ENCODE results near the gene B4GALT5.

The B4GALT5 gene

DNA sequence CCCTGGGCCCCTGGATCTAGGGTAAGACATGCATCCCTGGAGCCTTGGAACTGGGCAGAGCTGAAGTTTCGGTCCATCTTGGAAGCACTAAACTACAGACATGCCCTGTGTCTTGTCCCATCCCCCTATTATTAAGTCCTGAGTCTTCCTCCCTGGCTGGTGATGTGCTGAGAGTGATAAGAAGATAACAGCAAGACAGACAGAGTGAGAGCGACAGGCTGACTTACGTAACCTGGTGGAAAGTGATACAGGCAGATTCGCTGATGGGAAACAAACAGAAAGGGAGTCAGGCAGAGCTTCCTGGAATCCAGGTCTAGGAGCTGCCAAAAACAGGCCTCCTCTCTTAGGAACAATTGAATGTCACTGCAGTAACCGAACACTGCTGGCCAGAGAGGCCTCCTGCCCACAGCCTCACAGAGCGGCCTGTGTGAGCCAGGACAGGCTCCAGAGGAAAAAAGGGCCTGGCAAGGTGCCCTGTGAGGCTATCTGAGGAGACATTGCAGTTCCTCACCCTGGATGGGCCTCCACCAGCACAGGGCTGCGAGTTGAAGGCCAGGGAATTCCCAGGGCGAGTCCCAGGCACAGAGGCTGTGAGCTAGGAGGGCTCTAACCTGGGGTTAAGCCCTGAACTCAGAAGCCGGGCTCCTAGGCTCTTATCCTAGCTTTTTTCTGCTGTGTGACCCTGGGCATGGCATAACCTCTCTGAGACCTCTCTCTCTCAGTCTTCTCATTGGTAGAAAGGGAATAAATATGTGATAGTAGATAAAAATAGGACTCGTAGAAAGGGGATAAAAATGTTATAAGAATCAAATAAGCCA, 34.2 kb upstream of the B4GALT5 start:
- TF ChIP-seq, protein P1, sequence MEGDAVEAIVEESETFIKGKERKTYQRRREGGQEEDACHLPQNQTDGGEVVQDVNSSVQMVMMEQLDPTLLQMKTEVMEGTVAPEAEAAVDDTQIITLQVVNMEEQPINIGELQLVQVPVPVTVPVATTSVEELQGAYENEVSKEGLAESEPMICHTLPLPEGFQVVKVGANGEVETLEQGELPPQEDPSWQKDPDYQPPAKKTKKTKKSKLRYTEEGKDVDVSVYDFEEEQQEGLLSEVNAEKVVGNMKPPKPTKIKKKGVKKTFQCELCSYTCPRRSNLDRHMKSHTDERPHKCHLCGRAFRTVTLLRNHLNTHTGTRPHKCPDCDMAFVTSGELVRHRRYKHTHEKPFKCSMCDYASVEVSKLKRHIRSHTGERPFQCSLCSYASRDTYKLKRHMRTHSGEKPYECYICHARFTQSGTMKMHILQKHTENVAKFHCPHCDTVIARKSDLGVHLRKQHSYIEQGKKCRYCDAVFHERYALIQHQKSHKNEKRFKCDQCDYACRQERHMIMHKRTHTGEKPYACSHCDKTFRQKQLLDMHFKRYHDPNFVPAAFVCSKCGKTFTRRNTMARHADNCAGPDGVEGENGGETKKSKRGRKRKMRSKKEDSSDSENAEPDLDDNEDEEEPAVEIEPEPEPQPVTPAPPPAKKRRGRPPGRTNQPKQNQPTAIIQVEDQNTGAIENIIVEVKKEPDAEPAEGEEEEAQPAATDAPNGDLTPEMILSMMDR (IDR thresholded peaks at IDR 0.05) = no peak
- DNase-seq (ENCODE audit: low spot score) = peak; percentile 85
- peak overlapping the region; percentile 6 to 78 for H3K27ac ChIP-seq
- no peak overlapping the region for H3K4me3 ChIP-seq

DNA sequence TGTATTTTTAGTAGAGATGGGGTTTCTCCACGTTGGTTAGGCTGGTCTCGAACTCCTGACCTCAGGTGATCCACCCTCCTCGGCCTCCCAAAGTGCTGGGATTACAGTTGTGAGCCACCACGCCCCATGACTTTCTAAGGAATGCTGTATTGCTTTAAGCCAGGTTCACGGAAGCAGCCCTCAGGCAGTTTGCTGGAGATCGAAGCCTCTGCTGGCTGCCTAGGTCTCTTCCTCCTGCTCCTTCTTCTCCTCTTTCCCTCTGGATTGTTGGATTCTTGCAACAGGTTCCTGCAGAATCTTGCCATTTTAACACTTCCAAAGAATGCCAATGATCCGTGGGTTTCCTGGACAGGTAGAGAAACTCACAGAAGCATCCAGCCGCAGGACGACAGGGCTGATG, 29.3 kb upstream of the B4GALT5 start:
- H3K4me3 ChIP-seq = no peak overlapping the region
- DNase-seq (ENCODE audit: low spot score) = no peak
- H3K27ac ChIP-seq = no peak overlapping the region
- TF ChIP-seq, protein P1 (IDR thresholded peaks at IDR 0.05) = no peak

DNA sequence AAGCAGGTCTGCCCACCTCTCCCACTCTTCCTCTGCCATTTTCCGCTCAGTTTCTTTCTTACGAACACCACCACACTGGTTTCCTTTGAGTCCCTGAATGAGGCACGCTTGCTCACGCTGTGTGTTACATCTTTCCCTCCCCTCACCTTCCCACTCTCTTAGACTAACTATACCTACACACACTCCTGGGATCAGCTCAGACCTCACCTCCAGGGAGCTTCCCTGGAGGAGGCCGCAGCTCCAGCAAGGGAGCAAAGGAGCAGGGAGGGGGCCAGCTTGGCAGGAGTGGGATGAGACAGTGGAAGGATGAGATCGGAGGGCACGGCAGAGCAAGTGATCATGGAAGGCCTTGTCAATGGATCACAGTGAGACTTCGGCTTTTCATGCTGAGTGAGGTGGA, 28.3 kb upstream of the B4GALT5 start:
- H3K4me3 ChIP-seq = no peak overlapping the region
- TF ChIP-seq, protein P1 (IDR thresholded peaks at IDR 0.05) = no peak
- H3K27ac ChIP-seq = no peak overlapping the region
- no peak for DNase-seq (ENCODE audit: low spot score)

DNA sequence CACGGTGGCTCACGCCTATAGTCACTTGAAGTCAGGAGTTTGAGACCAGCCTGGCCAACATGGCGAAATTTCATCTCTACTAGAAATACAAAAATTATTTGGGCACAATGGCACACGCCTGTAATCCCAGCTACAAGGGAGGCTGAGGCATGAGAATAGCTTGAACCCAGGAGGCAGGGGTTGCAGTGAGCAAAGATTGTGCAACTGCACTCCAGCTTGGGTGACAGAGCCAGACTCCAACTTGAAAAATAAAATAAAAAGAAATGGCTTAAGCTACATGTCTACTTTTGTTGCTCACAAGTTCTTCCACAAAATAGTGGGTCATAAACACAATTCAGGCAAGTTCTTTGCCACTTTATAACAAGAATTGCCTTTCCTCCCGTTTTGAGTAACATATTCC, 27.1 kb upstream of the B4GALT5 start:
- no peak for DNase-seq (ENCODE audit: low spot score)
- Histone ChIP-seq H3K27ac (no peak overlapping the region), H3K4me3 (no peak overlapping the region)
- TF ChIP-seq, protein P1 (IDR thresholded peaks at IDR 0.05) = no peak

DNA sequence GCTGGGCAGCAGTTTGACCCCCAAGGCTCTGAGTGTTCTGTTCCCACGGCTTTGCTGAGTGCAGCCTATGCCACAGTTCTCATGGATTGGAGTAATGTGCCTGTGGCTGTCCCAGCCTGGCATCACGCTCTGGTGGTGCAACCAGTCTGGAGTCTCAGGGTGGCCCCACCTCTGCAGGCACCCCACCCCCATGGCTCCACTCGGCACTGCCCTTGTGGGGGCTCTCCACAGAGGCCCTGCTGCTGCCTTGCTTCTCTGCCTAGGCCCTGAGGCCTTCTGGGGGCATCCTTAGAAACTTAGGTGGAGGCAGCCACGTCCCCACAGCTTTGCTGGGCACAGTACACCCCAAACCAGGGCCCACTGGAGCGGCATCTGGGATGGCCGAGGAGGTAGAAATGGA, 25.4 kb upstream of the B4GALT5 start:
- H3K4me3 ChIP-seq = no peak overlapping the region
- H3K27ac ChIP-seq = no peak overlapping the region
- TF ChIP-seq, protein P1 (IDR thresholded peaks at IDR 0.05) = no peak
- DNase-seq (ENCODE audit: low spot score) = no peak

DNA sequence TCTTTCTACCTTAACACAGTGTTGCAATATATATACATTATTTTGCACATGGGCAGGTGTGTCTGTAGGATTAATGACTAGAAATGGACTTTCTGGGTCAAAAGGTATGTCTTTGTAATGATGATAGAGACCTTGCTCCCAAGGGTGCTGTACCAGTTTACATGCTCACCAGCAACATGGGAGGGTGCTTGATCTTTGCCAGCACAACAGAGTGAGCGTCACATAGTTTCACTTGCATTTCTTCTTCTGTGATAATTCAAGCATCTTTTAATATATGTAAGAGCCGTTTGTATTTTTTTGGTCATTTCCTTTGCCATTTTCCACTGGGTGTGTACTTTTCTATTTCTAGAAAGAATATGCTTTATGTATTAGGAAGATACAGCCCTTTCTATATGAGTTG, 23.6 kb upstream of the B4GALT5 start:
- DNase-seq (ENCODE audit: low spot score) = no peak
- Histone ChIP-seq H3K27ac (no peak overlapping the region), H3K4me3 (no peak overlapping the region)
- TF ChIP-seq, protein P1 (IDR thresholded peaks at IDR 0.05) = no peak

DNA sequence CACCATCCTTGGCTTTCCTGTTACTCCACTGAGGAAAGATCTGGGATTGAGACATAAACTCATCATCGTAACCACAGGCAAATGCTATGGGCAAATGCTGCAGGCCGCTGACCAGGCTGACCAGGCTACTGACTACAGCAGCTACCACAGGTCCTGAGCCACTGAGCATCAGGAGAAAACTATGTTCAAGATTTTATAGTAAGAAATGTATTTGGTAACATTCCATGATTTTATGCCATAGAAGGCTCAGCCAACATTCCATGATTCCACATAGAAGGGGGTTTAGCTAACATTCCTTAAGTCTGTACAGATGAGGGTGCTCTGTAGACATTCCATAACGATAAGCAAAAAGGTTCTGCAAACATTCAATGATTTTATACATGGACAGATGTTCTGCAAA, 16.1 kb upstream of the B4GALT5 start:
- Histone ChIP-seq H3K27ac (no peak overlapping the region), H3K4me3 (no peak overlapping the region)
- DNase-seq (ENCODE audit: low spot score) = no peak
- TF ChIP-seq, protein P1 (IDR thresholded peaks at IDR 0.05) = no peak

Measured in coronary artery (tissue), 2 donors.